K562 (cell line): ENCODE results near the gene PRDM11. TPM values are rescaled to one million over a fixed set of nuclear protein-coding genes. Genes with fewer than 3 reads are reported as not detected.

Experiments used
- COPS2 ChIP-seq: fragments of 450-650 bp; conservative IDR thresholded peaks from 2 replicates; pipeline ENCODE4 v1.6.1; 2016; ENCODE audit warnings: mild to moderate bottlenecking, moderate library complexity
- FOXJ2 ChIP-seq: fragments of 200-800 bp; sonication (Bioruptor generic); IDR thresholded peaks from 2 replicates; pipeline ENCODE4 v1.6.1; 2016; ENCODE audit warnings: missing genetic modification characterization, missing compliant biosample characterization
- IFI16 ChIP-seq: fragments of 250-450 bp; sonication (Bioruptor Pico); IDR thresholded peaks from 2 replicates; pipeline ENCODE4 v2.1.2; 2022; ENCODE audit warnings: mild to moderate bottlenecking, inconsistent platforms
- KAT8 ChIP-seq: fragments of 450-650 bp; IDR thresholded peaks from 2 replicates; pipeline ENCODE4 v1.6.1; 2016; ENCODE audit warnings: low read depth, mild to moderate bottlenecking
- LARP7 ChIP-seq: fragments of 450-650 bp; IDR thresholded peaks from 2 replicates; pipeline ENCODE4 v1.6.1; 2016
- MTA1 ChIP-seq: fragments of 450-650 bp; IDR thresholded peaks from 2 replicates; pipeline ENCODE4 v1.6.1; 2017; ENCODE audit warnings: borderline replicate concordance
- NFRKB ChIP-seq: fragments of 450-650 bp; IDR thresholded peaks from 2 replicates; pipeline ENCODE4 v1.6.1; 2016; ENCODE audit warnings: low read depth
- PPARD ChIP-seq: fragments of 250-450 bp; sonication (Bioruptor Pico); IDR thresholded peaks from 2 replicates; pipeline ENCODE4 v1.8.0; 2022; ENCODE audit warnings: inconsistent platforms, mild to moderate bottlenecking, moderate library complexity
- RAD51 ChIP-seq: fragments of 450-650 bp; IDR thresholded peaks from 2 replicates; pipeline ENCODE4 v1.7.1; 2016; ENCODE audit warnings: low read depth, mild to moderate bottlenecking, borderline replicate concordance
- TCF7L2 ChIP-seq: fragments of 150-350 bp; IDR thresholded peaks from 2 replicates; pipeline ENCODE4 v1.6.1; 2016; ENCODE audit warnings: low read depth, mild to moderate bottlenecking, low read length, moderate library complexity
- ZNF699 ChIP-seq: fragments of 250-450 bp; sonication (Bioruptor Pico); IDR thresholded peaks from 2 replicates; pipeline ENCODE4 v1.8.0; 2021; ENCODE audit warnings: mild to moderate bottlenecking, moderate library complexity; ENCODE audit not compliant: insufficient replicate concordance
- polyA plus RNA-seq, 8 experiments: library from polyadenylated mRNA; depleted of rRNA in 4 of 8; stranded (reverse) in 5 of 8; unstranded in 3 of 8; fragments of >200 nt; fragmentation: Nextera tagmentation in 2 of 8; fragmentation: Illumina TruSeq in 1 of 8; extraction: Ambion mirVana in 2 of 8; extraction: Trizol in 1 of 8; gene quantifications; 2 replicates each; pipeline versions ENCODE4 v1.2.1 to v1.2.3, GENCODE V29; 2011 to 2014; ENCODE audit warnings: inconsistent platforms in 1 of 8, missing spikeins in 1 of 8
- total RNA-seq, 7 experiments: library from RNA; depleted of rRNA in 6 of 7; stranded (reverse); fragments of >200 nt in 6 of 7; fragmentation: Illumina TruSeq in 2 of 7; extraction: Trizol in 2 of 7; gene quantifications; 2 replicates each; pipeline versions ENCODE4 v1.2.1 to v1.2.3, GENCODE V29; 2011 to 2021; ENCODE audit warnings: low replicate concordance in 1 of 7
- TF ChIP-seq, protein P1 (sequence below), 3 experiments: IDR thresholded peaks in 2 of 3; conservative IDR thresholded peaks in 1 of 3; 2 replicates each; pipeline ENCODE4 v1.5.1; 2011 to 2012; ENCODE audit warnings: low read length in 3 of 3, mild to moderate bottlenecking in 3 of 3, control low read depth in 2 of 3, improper control_type of control experiment in 1 of 3, inconsistent platforms in 1 of 3, low read depth in 1 of 3, mixed read lengths in 1 of 3, moderate library complexity in 1 of 3; ENCODE audit not compliant: insufficient read depth in 2 of 3
- TF ChIP-seq, protein P2 (sequence below): fragments of 200-800 bp; sonication (Bioruptor generic); IDR thresholded peaks from 2 replicates; pipeline ENCODE4 v1.6.1; 2017; ENCODE audit warnings: missing genetic modification characterization, missing compliant biosample characterization
- TF ChIP-seq, protein P3 (sequence below): fragments of 250-450 bp; sonication (Bioruptor Pico); IDR thresholded peaks from 2 replicates; pipeline ENCODE4 v1.8.0; 2021; ENCODE audit warnings: mild to moderate bottlenecking, moderate library complexity
- TF ChIP-seq, protein P4 (sequence below), 2 experiments: fragments of 450-650 bp; conservative IDR thresholded peaks; 2 replicates each; pipeline ENCODE4 v1.6.1; 2017; ENCODE audit warnings: mild to moderate bottlenecking in 2 of 2, moderate library complexity in 2 of 2
- TF ChIP-seq, protein P5 (sequence below): fragments of 250-450 bp; sonication (Bioruptor Pico); IDR thresholded peaks from 2 replicates; pipeline ENCODE4 v1.8.0; 2022; ENCODE audit warnings: moderate library complexity, mild to moderate bottlenecking, inconsistent platforms
- TF ChIP-seq, protein P6 (sequence below), 3 experiments: fragments of 200-800 bp in 1 of 3; sonication (Bioruptor generic) in 1 of 3; sonication (generic) in 1 of 3; formaldehyde crosslinking in 1 of 3; IDR thresholded peaks; 2 replicates each; pipeline versions ENCODE4 v1.6.1 to v1.8.0; 2016 to 2022; ENCODE audit warnings: mild to moderate bottlenecking in 2 of 3, missing compliant biosample characterization in 2 of 3, missing genetic modification characterization in 2 of 3, missing genetic modification reagents in 1 of 3

Gene PRDM11
- total and polyA plus RNA-seq, 9 of the 15 experiments (the other 6 are each of a cell fraction or from before 2014, with no cell fraction given): 0.01 to 1.1 (median 0.29) TPM

DNA sequence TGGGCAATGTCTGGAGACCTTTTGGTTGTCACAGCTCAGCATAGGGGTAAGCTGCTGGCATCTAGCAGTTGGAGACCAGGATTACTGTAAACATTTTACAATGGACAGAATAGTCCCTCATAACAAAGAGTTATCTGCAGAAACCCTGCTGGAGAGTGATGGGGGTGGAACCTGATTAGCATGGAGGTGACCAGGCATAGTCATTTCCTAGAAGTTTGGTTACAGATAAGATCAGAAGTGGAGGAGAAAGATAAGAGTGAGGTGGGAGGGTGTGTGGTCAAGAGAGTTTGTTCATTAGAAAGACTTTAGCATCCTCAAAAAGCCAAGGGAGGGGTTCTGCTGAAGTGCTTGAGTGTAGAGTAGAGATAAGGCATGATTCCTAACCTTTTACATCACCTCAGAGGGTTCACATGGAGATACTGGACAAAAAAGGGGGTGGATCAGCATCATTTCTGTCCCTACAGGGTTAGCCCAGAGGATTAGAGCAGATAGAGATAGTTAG, 38.8 kb downstream of the PRDM11 start (continued):
- TF ChIP-seq, protein P1, sequence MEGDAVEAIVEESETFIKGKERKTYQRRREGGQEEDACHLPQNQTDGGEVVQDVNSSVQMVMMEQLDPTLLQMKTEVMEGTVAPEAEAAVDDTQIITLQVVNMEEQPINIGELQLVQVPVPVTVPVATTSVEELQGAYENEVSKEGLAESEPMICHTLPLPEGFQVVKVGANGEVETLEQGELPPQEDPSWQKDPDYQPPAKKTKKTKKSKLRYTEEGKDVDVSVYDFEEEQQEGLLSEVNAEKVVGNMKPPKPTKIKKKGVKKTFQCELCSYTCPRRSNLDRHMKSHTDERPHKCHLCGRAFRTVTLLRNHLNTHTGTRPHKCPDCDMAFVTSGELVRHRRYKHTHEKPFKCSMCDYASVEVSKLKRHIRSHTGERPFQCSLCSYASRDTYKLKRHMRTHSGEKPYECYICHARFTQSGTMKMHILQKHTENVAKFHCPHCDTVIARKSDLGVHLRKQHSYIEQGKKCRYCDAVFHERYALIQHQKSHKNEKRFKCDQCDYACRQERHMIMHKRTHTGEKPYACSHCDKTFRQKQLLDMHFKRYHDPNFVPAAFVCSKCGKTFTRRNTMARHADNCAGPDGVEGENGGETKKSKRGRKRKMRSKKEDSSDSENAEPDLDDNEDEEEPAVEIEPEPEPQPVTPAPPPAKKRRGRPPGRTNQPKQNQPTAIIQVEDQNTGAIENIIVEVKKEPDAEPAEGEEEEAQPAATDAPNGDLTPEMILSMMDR (IDR thresholded peaks at IDR 0.05 in 2 of 3, conservative IDR thresholded peaks at IDR 0.05 in 1 of 3; ENCODE audit: insufficient read depth in 2 of 3, low read depth in 1 of 3, low read length in 3 of 3): no peak
- TF ChIP-seq, protein P2, sequence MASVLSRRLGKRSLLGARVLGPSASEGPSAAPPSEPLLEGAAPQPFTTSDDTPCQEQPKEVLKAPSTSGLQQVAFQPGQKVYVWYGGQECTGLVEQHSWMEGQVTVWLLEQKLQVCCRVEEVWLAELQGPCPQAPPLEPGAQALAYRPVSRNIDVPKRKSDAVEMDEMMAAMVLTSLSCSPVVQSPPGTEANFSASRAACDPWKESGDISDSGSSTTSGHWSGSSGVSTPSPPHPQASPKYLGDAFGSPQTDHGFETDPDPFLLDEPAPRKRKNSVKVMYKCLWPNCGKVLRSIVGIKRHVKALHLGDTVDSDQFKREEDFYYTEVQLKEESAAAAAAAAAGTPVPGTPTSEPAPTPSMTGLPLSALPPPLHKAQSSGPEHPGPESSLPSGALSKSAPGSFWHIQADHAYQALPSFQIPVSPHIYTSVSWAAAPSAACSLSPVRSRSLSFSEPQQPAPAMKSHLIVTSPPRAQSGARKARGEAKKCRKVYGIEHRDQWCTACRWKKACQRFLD (CRISPR knock-in tag): peak; percentile 61; the same call in 1 of the 2 replicates
- TF ChIP-seq, protein P3, sequence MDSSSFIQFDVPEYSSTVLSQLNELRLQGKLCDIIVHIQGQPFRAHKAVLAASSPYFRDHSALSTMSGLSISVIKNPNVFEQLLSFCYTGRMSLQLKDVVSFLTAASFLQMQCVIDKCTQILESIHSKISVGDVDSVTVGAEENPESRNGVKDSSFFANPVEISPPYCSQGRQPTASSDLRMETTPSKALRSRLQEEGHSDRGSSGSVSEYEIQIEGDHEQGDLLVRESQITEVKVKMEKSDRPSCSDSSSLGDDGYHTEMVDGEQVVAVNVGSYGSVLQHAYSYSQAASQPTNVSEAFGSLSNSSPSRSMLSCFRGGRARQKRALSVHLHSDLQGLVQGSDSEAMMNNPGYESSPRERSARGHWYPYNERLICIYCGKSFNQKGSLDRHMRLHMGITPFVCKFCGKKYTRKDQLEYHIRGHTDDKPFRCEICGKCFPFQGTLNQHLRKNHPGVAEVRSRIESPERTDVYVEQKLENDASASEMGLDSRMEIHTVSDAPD (CRISPR knock-in tag): no peak
- TF ChIP-seq, protein P4, sequence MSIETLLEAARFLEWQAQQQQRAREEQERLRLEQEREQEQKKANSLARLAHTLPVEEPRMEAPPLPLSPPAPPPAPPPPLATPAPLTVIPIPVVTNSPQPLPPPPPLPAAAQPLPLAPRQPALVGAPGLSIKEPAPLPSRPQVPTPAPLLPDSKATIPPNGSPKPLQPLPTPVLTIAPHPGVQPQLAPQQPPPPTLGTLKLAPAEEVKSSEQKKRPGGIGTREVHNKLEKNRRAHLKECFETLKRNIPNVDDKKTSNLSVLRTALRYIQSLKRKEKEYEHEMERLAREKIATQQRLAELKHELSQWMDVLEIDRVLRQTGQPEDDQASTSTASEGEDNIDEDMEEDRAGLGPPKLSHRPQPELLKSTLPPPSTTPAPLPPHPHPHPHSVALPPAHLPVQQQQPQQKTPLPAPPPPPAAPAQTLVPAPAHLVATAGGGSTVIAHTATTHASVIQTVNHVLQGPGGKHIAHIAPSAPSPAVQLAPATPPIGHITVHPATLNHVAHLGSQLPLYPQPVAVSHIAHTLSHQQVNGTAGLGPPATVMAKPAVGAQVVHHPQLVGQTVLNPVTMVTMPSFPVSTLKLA (conservative IDR thresholded peaks at IDR 0.05): peak in 1 of 2 experiments; percentile 58; a peak in 2 of 4 replicates
- TF ChIP-seq TCF7L2 (no peak), LARP7 (no peak), RAD51 (peak; percentile 12; the same call in 1 of the 2 replicates), FOXJ2 (tag) (0 out of 2 replicates have a peak, but pooled peaks have one; percentile 34), PPARD (CRISPR knock-in tag) (no peak), KAT8 (no peak), COPS2 (no peak), IFI16 (CRISPR knock-in tag) (no peak), MTA1 (peak; percentile 93), NFRKB (no peak), ZNF699 (CRISPR knock-in tag) (no peak)
- TF ChIP-seq, protein P5, sequence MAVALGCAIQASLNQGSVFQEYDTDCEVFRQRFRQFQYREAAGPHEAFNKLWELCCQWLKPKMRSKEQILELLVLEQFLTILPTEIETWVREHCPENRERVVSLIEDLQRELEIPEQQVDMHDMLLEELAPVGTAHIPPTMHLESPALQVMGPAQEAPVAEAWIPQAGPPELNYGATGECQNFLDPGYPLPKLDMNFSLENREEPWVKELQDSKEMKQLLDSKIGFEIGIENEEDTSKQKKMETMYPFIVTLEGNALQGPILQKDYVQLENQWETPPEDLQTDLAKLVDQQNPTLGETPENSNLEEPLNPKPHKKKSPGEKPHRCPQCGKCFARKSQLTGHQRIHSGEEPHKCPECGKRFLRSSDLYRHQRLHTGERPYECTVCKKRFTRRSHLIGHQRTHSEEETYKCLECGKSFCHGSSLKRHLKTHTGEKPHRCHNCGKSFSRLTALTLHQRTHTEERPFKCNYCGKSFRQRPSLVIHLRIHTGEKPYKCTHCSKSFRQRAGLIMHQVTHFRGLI (CRISPR knock-in tag): no peak
- TF ChIP-seq, protein P6, sequence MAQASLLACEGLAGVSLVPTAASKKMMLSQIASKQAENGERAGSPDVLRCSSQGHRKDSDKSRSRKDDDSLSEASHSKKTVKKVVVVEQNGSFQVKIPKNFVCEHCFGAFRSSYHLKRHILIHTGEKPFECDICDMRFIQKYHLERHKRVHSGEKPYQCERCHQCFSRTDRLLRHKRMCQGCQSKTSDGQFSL (CRISPR knock-in tag; IDR thresholded peaks at IDR 0.05): no peak
- TF ChIP-seq, protein P6 (tag; IDR thresholded peaks at IDR 0.05): no peak; a peak in 1 of 4 replicates
